HG03175 (cell line): ENCODE data around the gene GEMIN2.
"Not testable (repeated sequence)": the region's sequence is repeated elsewhere in the genome, so short reads cannot be mapped to it uniquely, and the experiment has no call there.

ENCODE experiments used
- ATAC-seq: cut with Tn5 transposase; IDR thresholded peaks from one replicate; pipeline ENCODE4 v1.9.1; 2021; ENCODE audit warnings: mild to moderate bottlenecking, moderate library complexity; ENCODE audit not compliant: unreplicated experiment

The GEMIN2 gene

GRCh38 chr14:39175445-39176262 is 61.5 kb downstream of the GEMIN2 start:
- ATAC-seq, result peak; percentile 3

- ATAC-seq, result no peak
Observed at GRCh38 chr14:39176263-39177167, 62.4 kb downstream of the GEMIN2 start.

GRCh38 chr14:39177168-39177545 is 63.0 kb downstream of the GEMIN2 start:
- no peak for ATAC-seq

DNA sequence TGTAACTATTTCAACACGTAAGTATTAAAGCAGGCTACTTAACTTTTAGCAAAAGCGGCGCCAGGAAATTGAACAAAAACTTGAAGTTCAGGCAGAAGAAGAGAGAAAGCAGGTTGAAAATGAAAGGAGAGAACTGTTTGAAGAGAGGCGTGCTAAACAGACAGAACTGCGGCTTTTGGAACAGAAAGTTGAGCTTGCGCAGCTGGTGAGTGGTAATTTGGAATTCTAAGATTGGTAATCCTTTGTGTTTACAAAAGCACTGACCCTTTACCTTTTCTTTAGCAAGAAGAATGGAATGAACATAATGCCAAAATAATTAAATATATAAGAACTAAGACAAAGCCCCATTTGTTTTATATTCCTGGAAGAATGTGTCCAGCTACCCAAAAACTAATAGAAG is 64.9 kb downstream of the GEMIN2 start:
- ATAC-seq, result no peak

- no peak for ATAC-seq
Observed at GRCh38 chr14:39180553-39180952, 66.4 kb downstream of the GEMIN2 start.

DNA sequence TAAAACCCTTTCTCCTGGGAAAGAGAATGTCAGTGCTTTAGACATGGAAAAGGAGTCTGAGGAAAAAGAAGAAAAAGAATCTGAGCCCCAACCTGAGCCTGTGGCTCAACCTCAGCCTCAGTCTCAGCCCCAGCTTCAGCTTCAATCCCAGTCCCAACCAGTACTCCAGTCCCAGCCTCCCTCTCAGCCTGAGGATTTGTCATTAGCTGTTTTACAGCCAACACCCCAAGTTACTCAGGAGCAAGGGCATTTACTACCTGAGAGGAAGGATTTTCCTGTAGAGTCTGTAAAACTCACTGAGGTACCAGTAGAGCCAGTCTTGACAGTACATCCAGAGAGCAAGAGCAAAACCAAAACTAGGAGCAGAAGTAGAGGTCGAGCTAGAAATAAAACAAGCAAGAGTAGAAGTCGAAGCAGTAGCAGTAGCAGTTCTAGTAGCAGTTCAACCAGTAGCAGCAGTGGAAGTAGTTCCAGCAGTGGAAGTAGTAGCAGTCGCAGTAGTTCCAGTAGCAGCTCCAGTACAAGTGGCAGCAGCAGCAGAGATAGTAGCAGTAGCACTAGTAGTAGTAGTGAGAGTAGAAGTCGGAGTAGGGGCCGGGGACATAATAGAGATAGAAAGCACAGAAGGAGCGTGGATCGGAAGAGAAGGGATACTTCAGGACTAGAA is 67.0 kb downstream of the GEMIN2 start:
- no peak for ATAC-seq

DNA sequence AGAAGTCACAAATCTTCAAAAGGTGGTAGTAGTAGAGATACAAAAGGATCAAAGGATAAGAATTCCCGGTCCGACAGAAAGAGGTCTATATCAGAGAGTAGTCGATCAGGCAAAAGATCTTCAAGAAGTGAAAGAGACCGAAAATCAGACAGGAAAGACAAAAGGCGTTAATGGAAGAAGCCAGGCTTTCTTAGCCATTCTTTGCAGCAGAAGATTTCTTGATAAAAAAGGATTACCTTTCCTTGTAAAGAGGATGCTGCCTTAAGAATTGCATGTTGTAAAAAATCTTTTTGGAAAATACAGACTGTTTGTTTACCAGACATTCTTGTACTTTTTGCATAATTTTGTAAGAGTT is 67.5 kb downstream of the GEMIN2 start:
- no peak for ATAC-seq

- no peak for ATAC-seq
Observed at GRCh38 chr14:39182770-39183684, 68.9 kb downstream of the GEMIN2 start.

- ATAC-seq, result not testable (repeated sequence)
Observed at GRCh38 chr14:39183685-39184003, 69.5 kb downstream of the GEMIN2 start.

DNA sequence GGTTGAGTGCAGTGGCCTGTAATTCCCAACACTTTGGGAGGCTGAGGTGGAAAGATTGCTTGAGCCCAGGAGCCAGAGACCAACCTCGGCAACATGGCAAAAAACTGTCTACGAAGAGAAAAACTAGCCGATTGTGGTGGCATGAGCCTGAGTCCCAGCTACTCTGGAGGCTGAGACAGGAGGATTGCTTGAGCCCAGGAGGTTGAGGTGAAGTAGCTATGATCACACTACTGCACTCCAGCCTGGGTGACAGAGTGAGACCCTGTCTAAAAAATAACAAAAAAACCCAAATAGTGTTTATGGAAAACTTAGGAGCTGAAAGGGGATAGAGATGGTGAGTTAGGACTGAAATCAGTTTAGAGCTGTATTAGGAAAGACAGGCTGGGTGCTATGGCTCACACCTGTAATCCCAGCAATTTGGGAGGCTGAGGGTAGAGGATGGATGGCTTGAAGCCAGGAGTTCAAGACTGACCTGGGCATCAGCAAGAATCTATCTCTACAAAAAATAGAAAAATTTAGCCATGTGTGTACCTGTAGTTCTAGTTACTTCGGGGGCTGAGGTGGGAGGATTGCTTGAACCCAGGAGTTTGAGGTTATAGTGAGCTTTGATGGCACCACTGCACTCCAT is 70.6 kb downstream of the GEMIN2 start:
- ATAC-seq, result no peak

DNA sequence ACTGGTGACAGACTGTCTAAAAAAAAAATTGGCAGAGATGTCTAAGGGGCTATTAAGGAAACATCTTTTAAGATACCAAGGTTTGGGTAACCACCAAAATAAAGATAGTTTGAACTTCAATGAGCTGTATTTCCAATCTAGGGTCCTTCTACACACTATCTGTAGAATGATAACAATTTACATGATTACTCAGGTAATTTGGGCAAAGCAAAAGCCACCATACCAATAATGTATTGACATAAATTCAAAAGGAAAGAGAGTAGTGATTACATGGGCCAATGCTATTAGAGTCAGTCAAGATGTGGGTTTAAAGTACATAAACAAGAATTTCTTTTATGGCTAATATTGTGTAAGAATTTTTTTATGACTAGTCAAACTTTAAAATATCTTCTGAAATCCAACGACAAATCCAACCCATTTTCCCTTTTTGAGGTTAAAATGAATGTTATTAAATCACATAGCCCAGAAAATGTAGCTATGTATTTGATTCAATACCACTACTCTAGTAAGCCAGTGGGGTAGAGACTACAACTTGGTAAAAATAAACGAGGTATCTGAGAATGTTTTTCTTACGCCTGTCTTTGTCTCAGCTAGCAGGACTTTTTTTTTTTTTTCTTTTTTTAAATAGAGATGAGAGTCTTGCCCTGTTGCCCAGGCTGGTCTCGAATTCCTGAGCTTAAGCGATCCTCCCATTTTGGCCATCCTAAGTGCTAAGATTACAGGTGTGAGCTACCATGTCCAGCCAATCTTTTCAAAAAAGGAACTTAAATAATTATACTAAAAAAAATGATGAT is 71.3 kb downstream of the GEMIN2 start:
- no peak for ATAC-seq
